Astrocyte (in vitro differentiated cells and primary cell): ENCODE results near the gene VEGFA. TPM values are rescaled to one million over a fixed set of nuclear protein-coding genes. Genes with fewer than 3 reads are reported as not detected.

Experiments used
- DNase-seq: peaks from one replicate; pipeline ENCODE4 v3.0.0-alpha.2; 2010; ENCODE audit warnings: low read depth
- FAIRE-seq: peaks from 2 replicates; lab custom pipeline; 2011; peaks lifted over from hg19 to GRCh38; lab: Jason Lieb, UNC
- H2AFZ ChIP-seq: 2 replicates; pipeline ENCODE4 v1.6.0; 2012; ENCODE audit warnings: low read depth, low read length, inconsistent platforms
- H3K27ac ChIP-seq: 2 replicates; pipeline ENCODE4 v1.5.1; 2011; ENCODE audit warnings: low read depth, low read length, inconsistent platforms
- H3K27me3 ChIP-seq: 2 replicates; pipeline ENCODE4 v1.6.0; 2011; ENCODE audit warnings: low read length, inconsistent platforms; ENCODE audit not compliant: insufficient read depth
- H3K36me3 ChIP-seq: 2 replicates; pipeline ENCODE4 v1.5.1; 2011; ENCODE audit warnings: low read length, inconsistent platforms; ENCODE audit not compliant: insufficient read depth
- H3K4me1 ChIP-seq: 2 replicates; pipeline ENCODE4 v1.5.1; 2011; ENCODE audit warnings: low read length, inconsistent platforms; ENCODE audit not compliant: insufficient read depth
- H3K4me2 ChIP-seq: 2 replicates; pipeline ENCODE4 v1.6.0; 2012; ENCODE audit warnings: low read length, inconsistent platforms
- H3K4me3 ChIP-seq: 2 replicates; pipeline ENCODE4 v1.5.1; 2011; ENCODE audit warnings: low read depth, mild to moderate bottlenecking, low read length, inconsistent platforms; ENCODE audit not compliant: insufficient read depth
- H3K79me2 ChIP-seq: 2 replicates; pipeline ENCODE4 v1.6.0; 2012; ENCODE audit warnings: mild to moderate bottlenecking, low read length, inconsistent platforms; ENCODE audit not compliant: insufficient read depth
- H3K9ac ChIP-seq: 2 replicates; pipeline ENCODE4 v1.6.0; 2012; ENCODE audit warnings: mild to moderate bottlenecking, low read length, inconsistent platforms
- H3K9me3 ChIP-seq: 2 replicates; pipeline ENCODE4 v1.5.1; 2012; ENCODE audit warnings: low read depth, mild to moderate bottlenecking, low read length, inconsistent platforms; ENCODE audit not compliant: insufficient read depth
- H4K20me1 ChIP-seq: 2 replicates; pipeline ENCODE4 v1.6.0; 2012; ENCODE audit warnings: low read length, inconsistent platforms; ENCODE audit not compliant: insufficient read depth
- H3K27ac Mint-ChIP-seq: one replicate; pipeline ENCODE4 v1.8.0; 2021; ENCODE audit warnings: mild to moderate bottlenecking, mixed read lengths; ENCODE audit not compliant: unreplicated experiment
- H3K27me3 Mint-ChIP-seq: one replicate; pipeline ENCODE4 v1.8.0; 2021; ENCODE audit warnings: low read depth, mixed read lengths; ENCODE audit not compliant: unreplicated experiment
- H3K36me3 Mint-ChIP-seq: one replicate; pipeline ENCODE4 v1.8.0; 2021; ENCODE audit warnings: low read depth, mixed read lengths; ENCODE audit not compliant: unreplicated experiment
- H3K4me1 Mint-ChIP-seq: one replicate; pipeline ENCODE4 v1.8.0; 2021; ENCODE audit warnings: low read depth, mixed read lengths; ENCODE audit not compliant: unreplicated experiment
- H3K4me3 Mint-ChIP-seq: one replicate; pipeline ENCODE4 v1.8.0; 2021; ENCODE audit warnings: mild to moderate bottlenecking, moderate library complexity, mixed read lengths; ENCODE audit not compliant: unreplicated experiment
- H3K9me3 Mint-ChIP-seq: one replicate; pipeline ENCODE4 v1.8.0; 2021; ENCODE audit warnings: mild to moderate bottlenecking, mixed read lengths; ENCODE audit not compliant: unreplicated experiment
- CTCF ChIP-seq: IDR thresholded peaks from 2 replicates; pipeline ENCODE4 v1.5.1; 2011; ENCODE audit warnings: low read depth, mild to moderate bottlenecking, inconsistent platforms, low read length, moderate library complexity; ENCODE audit not compliant: insufficient read depth
- EZH2 ChIP-seq: IDR thresholded peaks from 2 replicates; pipeline ENCODE4 v1.6.1; 2012; ENCODE audit warnings: mild to moderate bottlenecking, low read length, inconsistent platforms; ENCODE audit not compliant: insufficient read depth
- total RNA-seq: library from RNA; stranded (reverse); gene quantifications from 2 replicates; pipeline ENCODE4 v1.2.1, GENCODE V29; 2021

VEGFA gene
- total RNA-seq, 1 donor from 2014 or later: 144 TPM

- Mint-ChIP-seq H3K27ac (no peak overlapping the region), H3K4me3 (no peak overlapping the region), H3K27me3 (peaks cover 54% of the 10 kb centered on the region), H3K4me1 (peaks cover 19% of the 10 kb centered on the region), H3K36me3 (no peaks in the 10 kb centered on the region), H3K9me3 (no peaks in the 10 kb centered on the region)
- no peaks in the 10 kb centered on the region for H3K9me3 ChIP-seq
- DNase-seq (no peak), FAIRE-seq (no peak)
- no peak overlapping the region for H3K4me2 ChIP-seq
- H3K36me3 ChIP-seq: no peaks in the 10 kb centered on the region
- H4K20me1 ChIP-seq: no peaks in the 10 kb centered on the region
- H3K4me3 ChIP-seq: no peak overlapping the region
- no peak overlapping the region for H3K9ac ChIP-seq
- H3K79me2 ChIP-seq: no peaks in the 10 kb centered on the region
- H3K4me1 ChIP-seq: no peaks in the 10 kb centered on the region
- TF ChIP-seq EZH2 (no peak), CTCF (no peak)
- peaks cover 38% of the 10 kb centered on the region for H3K27me3 ChIP-seq
- H3K27ac ChIP-seq: no peak overlapping the region
- no peak overlapping the region for H2AFZ ChIP-seq
Measured at GRCh38 chr6:43759907-43760206, 10.2 kb upstream of the VEGFA start.

GRCh38 chr6:43760210-43761168 is 9.5 kb upstream of the VEGFA start:
- Histone ChIP-seq H3K4me3 (no peak overlapping the region), H3K4me1 (no peaks in the 10 kb centered on the region), H3K9ac (no peak overlapping the region), H3K4me2 (no peak overlapping the region), H3K9me3 (no peaks in the 10 kb centered on the region), H3K27me3 (peaks cover 36% of the 10 kb centered on the region), H3K27ac (no peak overlapping the region), H3K36me3 (no peaks in the 10 kb centered on the region), H4K20me1 (no peaks in the 10 kb centered on the region), H2AFZ (no peak overlapping the region), H3K79me2 (no peaks in the 10 kb centered on the region)
- DNase-seq (no peak), FAIRE-seq (no peak)
- peaks cover 2% of the 10 kb centered on the region for H3K36me3 Mint-ChIP-seq
- no peaks in the 10 kb centered on the region for H3K9me3 Mint-ChIP-seq
- H3K4me3 Mint-ChIP-seq: no peak overlapping the region
- no peak for TF ChIP-seq EZH2
- no peak for TF ChIP-seq CTCF
- peaks cover 21% of the 10 kb centered on the region for H3K4me1 Mint-ChIP-seq
- H3K27ac Mint-ChIP-seq: no peak overlapping the region
- H3K27me3 Mint-ChIP-seq: peaks cover 55% of the 10 kb centered on the region
